ENCODE results near the gene GUCA2A. TPM values are rescaled to one million over a fixed set of nuclear protein-coding genes. Genes with fewer than 3 reads are reported as not detected.

The GUCA2A gene
- total and polyA plus RNA-seq, 8 donors, result 0.55 to 3.4 (median 1.1) TPM; not detected in 1

DNA sequence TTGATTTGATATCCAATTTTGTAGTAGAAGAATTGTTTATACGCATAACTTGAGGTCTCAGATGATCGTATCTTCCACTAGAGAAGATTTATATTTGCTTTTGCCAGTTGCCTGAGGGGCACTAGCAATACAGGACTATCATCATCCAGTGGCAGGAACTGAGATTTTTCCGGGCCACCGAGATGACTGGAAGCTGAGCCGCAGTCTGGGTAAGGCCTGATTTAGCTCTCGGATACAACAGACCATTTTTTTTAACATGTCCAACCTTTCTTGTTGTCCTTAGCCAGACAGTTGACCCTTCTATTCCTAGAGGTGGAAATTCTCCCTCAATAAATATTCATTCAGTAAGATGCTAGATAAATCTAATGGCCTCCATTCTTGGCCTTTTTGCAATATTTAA is 36.8 kb downstream of the GUCA2A start:
- DNase-seq, result no peak

DNA sequence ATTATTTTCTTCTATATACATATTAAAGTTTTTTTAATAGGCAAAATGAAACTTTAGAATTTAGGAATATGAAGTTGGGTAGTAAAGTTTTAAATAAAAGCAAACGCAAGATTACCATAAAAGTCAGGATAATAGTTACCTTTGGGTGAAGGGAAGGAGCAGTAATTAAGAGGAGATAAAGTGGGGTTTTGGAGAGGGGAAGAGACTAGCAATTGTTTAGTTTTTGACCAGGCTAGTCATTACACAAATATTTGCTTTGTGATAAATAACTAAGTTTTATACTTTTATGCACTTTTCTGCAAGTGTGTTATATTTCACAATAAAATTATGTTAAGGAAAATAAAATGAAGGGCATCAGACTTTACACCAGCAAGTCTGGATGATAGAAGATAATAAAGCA is 39.0 kb downstream of the GUCA2A start:
- 36 to 87% methylated on average over 1 of the region's 1 CpG for WGBS, 2 donors
- H3K27me3 ChIP-seq, result no peaks in the 10 kb centered on the region
- TF ChIP-seq, protein P1, sequence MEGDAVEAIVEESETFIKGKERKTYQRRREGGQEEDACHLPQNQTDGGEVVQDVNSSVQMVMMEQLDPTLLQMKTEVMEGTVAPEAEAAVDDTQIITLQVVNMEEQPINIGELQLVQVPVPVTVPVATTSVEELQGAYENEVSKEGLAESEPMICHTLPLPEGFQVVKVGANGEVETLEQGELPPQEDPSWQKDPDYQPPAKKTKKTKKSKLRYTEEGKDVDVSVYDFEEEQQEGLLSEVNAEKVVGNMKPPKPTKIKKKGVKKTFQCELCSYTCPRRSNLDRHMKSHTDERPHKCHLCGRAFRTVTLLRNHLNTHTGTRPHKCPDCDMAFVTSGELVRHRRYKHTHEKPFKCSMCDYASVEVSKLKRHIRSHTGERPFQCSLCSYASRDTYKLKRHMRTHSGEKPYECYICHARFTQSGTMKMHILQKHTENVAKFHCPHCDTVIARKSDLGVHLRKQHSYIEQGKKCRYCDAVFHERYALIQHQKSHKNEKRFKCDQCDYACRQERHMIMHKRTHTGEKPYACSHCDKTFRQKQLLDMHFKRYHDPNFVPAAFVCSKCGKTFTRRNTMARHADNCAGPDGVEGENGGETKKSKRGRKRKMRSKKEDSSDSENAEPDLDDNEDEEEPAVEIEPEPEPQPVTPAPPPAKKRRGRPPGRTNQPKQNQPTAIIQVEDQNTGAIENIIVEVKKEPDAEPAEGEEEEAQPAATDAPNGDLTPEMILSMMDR (IDR thresholded peaks at IDR 0.05), result no peak
- intact Hi-C loops (cut with DNase I), result no loop called here
- H3K4me1 ChIP-seq, result no peaks in the 10 kb centered on the region
- DNase-seq, result no peak
- FAIRE-seq, result peak; percentile 9
- no peak overlapping the region for H3K4me3 ChIP-seq
- H3K36me3 ChIP-seq, result no peaks in the 10 kb centered on the region
- H3K27ac ChIP-seq, result no peak overlapping the region
- ATAC-seq, result no peak
- no peaks in the 10 kb centered on the region for H3K9me3 ChIP-seq

More for the DNA sequence above, 36.8 kb downstream of the GUCA2A start:
- no peak for ATAC-seq
- H3K36me3 ChIP-seq, result no peaks in the 10 kb centered on the region
- no peaks in the 10 kb centered on the region for H3K4me1 ChIP-seq
- H3K27ac ChIP-seq, result no peak overlapping the region
- TF ChIP-seq, protein P1 (IDR thresholded peaks at IDR 0.05), result no peak
- no peaks in the 10 kb centered on the region for H3K9me3 ChIP-seq
- no peak overlapping the region for H3K4me3 ChIP-seq
- no peak for FAIRE-seq
- 92 to 93% methylated on average over 6 of the region's 6 CpGs for WGBS, 2 donors
- no peaks in the 10 kb centered on the region for H3K27me3 ChIP-seq
- intact Hi-C loops (cut with DNase I), result no loop called here

DNA sequence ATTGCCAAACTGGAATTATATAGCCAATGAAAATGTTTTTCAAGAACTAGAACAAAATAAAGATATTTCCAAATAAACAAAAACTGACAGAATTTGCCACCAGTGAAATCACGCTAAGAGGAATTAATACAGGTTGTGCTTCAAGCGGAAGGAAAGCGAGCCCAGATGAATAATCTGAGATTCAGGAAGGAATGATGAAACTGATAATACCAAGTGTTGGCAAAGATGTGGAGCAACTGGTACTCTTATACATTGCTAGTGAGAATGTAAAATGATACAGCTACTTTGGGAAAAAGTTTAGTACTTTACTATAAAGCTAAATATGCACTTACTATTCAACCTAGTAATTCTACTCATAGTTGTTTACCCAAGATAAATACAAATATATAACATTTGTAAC is 42.1 kb downstream of the GUCA2A start:
- Histone ChIP-seq H3K27me3 (no peaks in the 10 kb centered on the region), H3K36me3 (no peaks in the 10 kb centered on the region), H3K4me3 (no peak overlapping the region), H3K9me3 (no peaks in the 10 kb centered on the region), H3K4me1 (no peaks in the 10 kb centered on the region), H3K27ac (no peak overlapping the region)
- WGBS, 2 donors, result 96 to 99% methylated on average over 3 of the region's 3 CpGs
- DNase-seq (no peak), FAIRE-seq (no peak), ATAC-seq (no peak)
- TF ChIP-seq, protein P1 (IDR thresholded peaks at IDR 0.05), result no peak
- intact Hi-C loops (cut with DNase I), result no loop called here

DNA sequence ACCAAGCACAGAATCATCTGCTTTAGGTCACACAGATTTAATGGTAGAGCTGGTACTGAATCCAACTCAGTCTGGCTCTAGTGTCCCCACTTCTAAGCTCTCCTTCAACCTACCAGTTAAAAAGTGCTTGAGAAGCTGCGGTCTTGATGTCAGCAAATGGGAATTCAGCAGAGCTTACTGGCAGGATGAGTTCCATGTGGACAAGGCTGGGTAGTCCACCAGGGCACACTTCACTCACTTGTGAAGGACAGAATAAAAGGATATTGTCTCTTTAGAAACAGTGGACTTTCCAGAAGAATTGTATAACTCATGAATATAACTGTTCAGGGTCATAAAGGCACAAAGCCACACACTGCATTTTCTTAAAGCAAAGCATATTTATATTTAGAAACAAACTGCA is 46.4 kb downstream of the GUCA2A start:
- WGBS, 2 donors, result 78 to 86% methylated on average over 1 of the region's 1 CpG
- Histone ChIP-seq H3K9me3 (no peaks in the 10 kb centered on the region), H3K36me3 (no peaks in the 10 kb centered on the region), H3K4me3 (no peak overlapping the region), H3K4me1 (no peaks in the 10 kb centered on the region), H3K27ac (no peak overlapping the region), H3K27me3 (no peaks in the 10 kb centered on the region)
- intact Hi-C loops (cut with DNase I), result no loop called here
- TF ChIP-seq, protein P1 (IDR thresholded peaks at IDR 0.05), result no peak
- DNase-seq (no peak), ATAC-seq (no peak), FAIRE-seq (no peak)

DNA sequence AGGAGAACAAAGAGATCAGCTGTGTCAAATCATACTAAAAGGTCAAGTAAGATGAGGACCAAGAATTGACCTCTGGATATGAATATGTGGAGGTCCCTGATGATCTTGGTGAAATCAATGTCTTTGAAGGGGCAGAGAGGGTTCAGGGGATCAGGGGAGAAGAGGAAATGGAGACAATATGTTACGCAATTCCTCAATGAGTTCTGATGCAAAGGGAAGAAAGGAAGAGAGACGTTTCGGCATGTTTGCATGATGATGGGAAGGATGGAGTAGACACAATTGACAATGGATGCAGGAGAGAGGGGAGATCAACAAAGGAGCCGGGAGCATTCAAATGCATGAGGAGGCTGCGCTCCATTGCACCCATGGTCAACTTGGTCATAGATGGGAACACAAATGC is 47.3 kb downstream of the GUCA2A start:
- ATAC-seq (no peak), FAIRE-seq (no peak), DNase-seq (no peak)
- Histone ChIP-seq H3K27ac (no peak overlapping the region), H3K27me3 (no peaks in the 10 kb centered on the region), H3K36me3 (no peaks in the 10 kb centered on the region), H3K9me3 (no peaks in the 10 kb centered on the region), H3K4me3 (no peak overlapping the region), H3K4me1 (no peaks in the 10 kb centered on the region)
- intact Hi-C loops (cut with DNase I), result no loop called here
- WGBS, 2 donors, result 83 to 84% methylated on average over 5 of the region's 5 CpGs
- TF ChIP-seq, protein P1 (IDR thresholded peaks at IDR 0.05), result no peak
